IgD-negative memory B cell (primary cell): ENCODE results near the gene PPP1R12C. TPM values are rescaled to one million over a fixed set of nuclear protein-coding genes. Genes with fewer than 3 reads are reported as not detected.
A peak's percentile ranks its signal among the peaks of the same experiment; 100 is the strongest.

Experiments
- H3K27ac Mint-ChIP-seq, 3 donors: one replicate each; pipeline ENCODE4 v1.8.0; 2020 to 2022; ENCODE audit warnings: mild to moderate bottlenecking in 3 of 3, mixed read lengths in 3 of 3, moderate library complexity in 1 of 3
- H3K27me3 Mint-ChIP-seq: one replicate; pipeline ENCODE4 v1.8.0; 2021; ENCODE audit warnings: mixed read lengths
- H3K36me3 Mint-ChIP-seq: one replicate; pipeline ENCODE4 v1.8.0; 2020; ENCODE audit warnings: mild to moderate bottlenecking, mixed read lengths
- H3K4me1 Mint-ChIP-seq, 3 donors: one replicate each; pipeline ENCODE4 v1.8.0; 2020 to 2022; ENCODE audit warnings: mixed read lengths in 3 of 3, mild to moderate bottlenecking in 1 of 3
- H3K4me3 Mint-ChIP-seq, 4 donors: one replicate each; pipeline ENCODE4 v1.8.0; 2020 to 2022; ENCODE audit warnings: mild to moderate bottlenecking in 4 of 4, mixed read lengths in 4 of 4, moderate library complexity in 3 of 4
- H3K9me3 Mint-ChIP-seq, 3 donors: one replicate each; pipeline ENCODE4 v1.8.0; 2020 to 2021; ENCODE audit warnings: mixed read lengths in 3 of 3, mild to moderate bottlenecking in 1 of 3
- polyA plus RNA-seq: library from polyadenylated mRNA; unstranded; fragments of 300-500 nt; fragmentation: Illumina TruSeq; gene quantifications from one replicate; pipeline ENCODE4 v1.2.3, GENCODE V29; 2021

Gene PPP1R12C
- polyA plus RNA-seq, 1 donor from 2014 or later: 7.4 TPM

- peaks cover 6% of the 10 kb centered on the region for H3K36me3 Mint-ChIP-seq
Observed at GRCh38 chr19:55153652-55154264, 36.3 kb upstream of the PPP1R12C start.

GRCh38 chr19:55152017-55152416, 34.6 kb upstream of the PPP1R12C start:
- Mint-ChIP-seq H3K4me1 (peaks cover 0 to 18% (median 13%) of the 10 kb centered on the region in 3 donors), H3K4me3 (peak overlapping the region in 1 of 4 donors; percentile 47), H3K9me3 (peaks cover 0 to 16% (median 0%) of the 10 kb centered on the region in 3 donors), H3K27ac (peak overlapping the region in 1 of 3 donors; percentile 70), H3K27me3 (peaks cover 27% of the 10 kb centered on the region), H3K36me3 (peaks cover 6% of the 10 kb centered on the region)

More at GRCh38 chr19:55153652-55154264, 36.3 kb upstream of the PPP1R12C start:
- H3K9me3 Mint-ChIP-seq: peaks cover 0 to 16% (median 0%) of the 10 kb centered on the region in 3 donors
- H3K4me3 Mint-ChIP-seq: no peak overlapping the region
- H3K4me1 Mint-ChIP-seq: peaks cover 0 to 18% (median 13%) of the 10 kb centered on the region in 3 donors
- H3K27ac Mint-ChIP-seq: peak overlapping the region in 2 of 3 donors; percentile 17 to 20
- peaks cover 29% of the 10 kb centered on the region for H3K27me3 Mint-ChIP-seq

GRCh38 chr19:55149078-55150003, 31.9 kb upstream of the PPP1R12C start, which contains the start of gene TNNT1:
Gene TNNT1, minus strand, starts transcription at chr19:55149206. Its CDS starts 2,049 bp downstream, at chr19:55147157.
- Mint-ChIP-seq H3K27ac (peak within 1 kb of the TSS in 1 of 3 donors; percentile 62), H3K4me3 (peak within 1 kb of the TSS in 2 of 4 donors; percentile 61 to 73)

GRCh38 chr19:55147545-55148251, 30.3 kb upstream of the PPP1R12C start:
- H3K4me3 Mint-ChIP-seq: no peak overlapping the region
- H3K4me1 Mint-ChIP-seq: peaks cover 0 to 16% (median 7%) of the 10 kb centered on the region in 3 donors
- peaks cover 34% of the 10 kb centered on the region for H3K27me3 Mint-ChIP-seq
- no peaks in the 10 kb centered on the region for H3K36me3 Mint-ChIP-seq
- H3K27ac Mint-ChIP-seq: no peak overlapping the region
- H3K9me3 Mint-ChIP-seq: peaks cover 0 to 12% (median 0%) of the 10 kb centered on the region in 3 donors

More at GRCh38 chr19:55149078-55150003, 31.9 kb upstream of the PPP1R12C start, which contains the start of gene TNNT1:
- Mint-ChIP-seq H3K27me3 (peaks cover 26% of the 10 kb centered on the region), H3K4me1 (peaks cover 0 to 20% (median 13%) of the 10 kb centered on the region in 3 donors), H3K36me3 (peaks cover 3% of the 10 kb centered on the region), H3K9me3 (peaks cover 0 to 11% (median 0%) of the 10 kb centered on the region in 3 donors)

GRCh38 chr19:55146705-55147273, 29.4 kb upstream of the PPP1R12C start:
- H3K27me3 Mint-ChIP-seq: peaks cover 34% of the 10 kb centered on the region
- no peaks in the 10 kb centered on the region for H3K36me3 Mint-ChIP-seq
- no peak overlapping the region for H3K4me3 Mint-ChIP-seq

GRCh38 chr19:55146078-55146704, 28.8 kb upstream of the PPP1R12C start:
- Mint-ChIP-seq H3K27me3 (peaks cover 38% of the 10 kb centered on the region), H3K4me3 (peak overlapping the region in 1 of 4 donors; percentile 27), H3K4me1 (peaks cover 0 to 11% (median 2%) of the 10 kb centered on the region in 3 donors), H3K36me3 (no peaks in the 10 kb centered on the region), H3K27ac (no peak overlapping the region), H3K9me3 (peaks cover 0 to 3% (median 0%) of the 10 kb centered on the region in 3 donors)

More at GRCh38 chr19:55146705-55147273, 29.4 kb upstream of the PPP1R12C start:
- Mint-ChIP-seq H3K9me3 (peaks cover 0 to 9% (median 0%) of the 10 kb centered on the region in 3 donors), H3K4me1 (peaks cover 0 to 10% (median 1%) of the 10 kb centered on the region in 3 donors), H3K27ac (no peak overlapping the region)

- Mint-ChIP-seq H3K4me3 (no peak overlapping the region), H3K36me3 (no peaks in the 10 kb centered on the region), H3K27ac (no peak overlapping the region), H3K4me1 (peaks cover 0 to 12% (median 4%) of the 10 kb centered on the region in 3 donors), H3K27me3 (peaks cover 40% of the 10 kb centered on the region), H3K9me3 (peaks cover 0 to 3% (median 0%) of the 10 kb centered on the region in 3 donors)
Observed at GRCh38 chr19:55145232-55145631, 27.8 kb upstream of the PPP1R12C start.

- H3K27me3 Mint-ChIP-seq: peaks cover 32% of the 10 kb centered on the region
Observed at GRCh38 chr19:55141696-55142095, 24.3 kb upstream of the PPP1R12C start.

GRCh38 chr19:55137915-55138314, 20.5 kb upstream of the PPP1R12C start:
- Mint-ChIP-seq H3K4me3 (no peak overlapping the region), H3K4me1 (peaks cover 5 to 6% (median 5%) of the 10 kb centered on the region in 3 donors), H3K9me3 (no peaks in the 10 kb centered on the region), H3K36me3 (no peaks in the 10 kb centered on the region), H3K27ac (peak overlapping the region in 1 of 3 donors; percentile 31), H3K27me3 (peaks cover 25% of the 10 kb centered on the region)

More at GRCh38 chr19:55141696-55142095, 24.3 kb upstream of the PPP1R12C start:
- Mint-ChIP-seq H3K4me1 (peaks cover 0 to 12% (median 3%) of the 10 kb centered on the region in 3 donors), H3K27ac (no peak overlapping the region), H3K9me3 (peaks cover 0 to 3% (median 0%) of the 10 kb centered on the region in 3 donors), H3K4me3 (no peak overlapping the region), H3K36me3 (no peaks in the 10 kb centered on the region)

GRCh38 chr19:55136399-55137102, 19.1 kb upstream of the PPP1R12C start:
- peaks cover 25% of the 10 kb centered on the region for H3K27me3 Mint-ChIP-seq

GRCh38 chr19:55134736-55135135, 17.3 kb upstream of the PPP1R12C start:
- Mint-ChIP-seq H3K36me3 (no peaks in the 10 kb centered on the region), H3K9me3 (no peaks in the 10 kb centered on the region), H3K4me3 (no peak overlapping the region), H3K27me3 (peaks cover 27% of the 10 kb centered on the region), H3K4me1 (peaks cover 2 to 9% (median 3%) of the 10 kb centered on the region in 3 donors), H3K27ac (no peak overlapping the region)

More at GRCh38 chr19:55136399-55137102, 19.1 kb upstream of the PPP1R12C start:
- Mint-ChIP-seq H3K4me3 (no peak overlapping the region), H3K36me3 (no peaks in the 10 kb centered on the region), H3K27ac (no peak overlapping the region), H3K9me3 (no peaks in the 10 kb centered on the region), H3K4me1 (peaks cover 5 to 9% (median 6%) of the 10 kb centered on the region in 3 donors)

- no peaks in the 10 kb centered on the region for H3K9me3 Mint-ChIP-seq
- H3K27me3 Mint-ChIP-seq: peaks cover 36% of the 10 kb centered on the region
- H3K27ac Mint-ChIP-seq: no peak overlapping the region
- H3K4me1 Mint-ChIP-seq: peaks cover 2 to 9% (median 3%) of the 10 kb centered on the region in 3 donors
- no peaks in the 10 kb centered on the region for H3K36me3 Mint-ChIP-seq
- peak overlapping the region in 1 of 4 donors; percentile 83 for H3K4me3 Mint-ChIP-seq
Observed at GRCh38 chr19:55133639-55134444, 16.4 kb upstream of the PPP1R12C start.
